H1 (cell line): ENCODE results near the gene GIPR. TPM values are rescaled to one million over a fixed set of nuclear protein-coding genes. Genes with fewer than 3 reads are reported as not detected.
"Not testable (repeated sequence)": the region's sequence is repeated elsewhere in the genome, so short reads cannot be mapped to it uniquely, and the experiment has no call there.

Experiments
- CTCF ChIA-PET: fragments of 300-600 bp; sonication (Branson Sonifier 250); formaldehyde crosslinking; loops from one replicate; lab custom pipeline; 2021; ENCODE audit not compliant: partially characterized antibody; lab: Charles Lee
- POLR2A ChIA-PET: fragments of 300-600 bp; sonication (Branson Sonifier 250); formaldehyde crosslinking; loops from one replicate; lab custom pipeline; 2021; ENCODE audit warnings: inconsistent platforms; ENCODE audit not compliant: partially characterized antibody; lab: Charles Lee
- DNase-seq, 2 experiments: peaks; one replicate each; pipeline versions ENCODE4 v3.0.0 to v3.0.0-alpha.2; 2010 to 2022; ENCODE audit warnings: low spot score in 2 of 2, low read depth in 1 of 2, mixed read lengths in 1 of 2
- FAIRE-seq: peaks from 2 replicates; lab custom pipeline; 2011; peaks lifted over from hg19 to GRCh38; lab: Jason Lieb, UNC
- H2AFZ ChIP-seq: 2 replicates; pipeline ENCODE4 v1.8.1; 2012; ENCODE audit warnings: low read length, inconsistent platforms
- H2AK5ac ChIP-seq: 2 replicates; pipeline ENCODE4 v1.6.1; 2013; ENCODE audit warnings: low read depth, low read length
- H2BK120ac ChIP-seq: replicated peaks from 2 replicates; pipeline ENCODE3; 2013; ENCODE audit warnings: low read depth, low read length, inconsistent platforms
- H2BK12ac ChIP-seq: 2 replicates; pipeline ENCODE4 v1.6.1; 2013; ENCODE audit warnings: low read depth, low read length
- H2BK15ac ChIP-seq: 2 replicates; pipeline ENCODE4 v1.6.1; 2013; ENCODE audit warnings: low read length
- H2BK20ac ChIP-seq: 2 replicates; pipeline ENCODE4 v1.6.1; 2013; ENCODE audit warnings: low read length
- H2BK5ac ChIP-seq: 2 replicates; pipeline ENCODE4 v1.6.1; 2013; ENCODE audit warnings: low read depth, low read length
- H3K14ac ChIP-seq: 2 replicates; pipeline ENCODE4 v1.6.1; 2013; ENCODE audit warnings: inconsistent platforms; ENCODE audit not compliant: insufficient read length
- H3K18ac ChIP-seq: 2 replicates; pipeline ENCODE4 v1.6.1; 2013; ENCODE audit warnings: low read length; ENCODE audit errors: extremely low read depth
- H3K23ac ChIP-seq: 2 replicates; pipeline ENCODE4 v1.6.1; 2013; ENCODE audit warnings: inconsistent platforms; ENCODE audit not compliant: insufficient read length
- H3K23me2 ChIP-seq: 2 replicates; pipeline ENCODE4 v1.6.1; 2013; ENCODE audit warnings: low read depth, low read length
- H3K27ac ChIP-seq: 2 replicates; pipeline ENCODE4 v1.6.1; 2011; ENCODE audit warnings: low read depth, low read length, inconsistent platforms
- H3K27me3 ChIP-seq, 4 experiments: replicated peaks in 1 of 4; 1 replicate in 1 of 4; 2 replicates in 3 of 4; pipeline versions ENCODE4 v1.6.1 to v1.8.1; 2011 to 2013; ENCODE audit warnings: low read length in 3 of 4, mild to moderate bottlenecking in 3 of 4, inconsistent platforms in 2 of 4, mixed read lengths in 2 of 4, moderate library complexity in 1 of 4; ENCODE audit not compliant: control insufficient read depth in 3 of 4, insufficient read depth in 3 of 4; ENCODE audit errors: extremely low read depth in 1 of 4
- H3K36me3 ChIP-seq, 4 experiments: 2 replicates each; pipeline versions ENCODE4 v1.6.1 to v1.8.1; 2011 to 2013; ENCODE audit warnings: mild to moderate bottlenecking in 4 of 4, low read length in 3 of 4, moderate library complexity in 2 of 4, control low read depth in 1 of 4, inconsistent platforms in 1 of 4; ENCODE audit not compliant: insufficient read depth in 4 of 4, control insufficient read depth in 2 of 4
- H3K4ac ChIP-seq: replicated peaks from 2 replicates; pipeline ENCODE3; 2013; ENCODE audit warnings: low read length, low read depth, mixed read lengths, inconsistent platforms; ENCODE audit not compliant: insufficient read length
- H3K4me1 ChIP-seq, 4 experiments: replicated peaks in 1 of 4; 1 replicate in 1 of 4; 2 replicates in 3 of 4; pipeline versions ENCODE4 v1.6.1 to v1.8.1; 2011 to 2013; ENCODE audit warnings: low read length in 3 of 4, inconsistent platforms in 2 of 4, mixed read lengths in 1 of 4; ENCODE audit not compliant: insufficient read depth in 4 of 4, control insufficient read depth in 3 of 4
- H3K4me2 ChIP-seq, 2 experiments: 2 replicates each; pipeline versions ENCODE4 v1.6.1 to v1.8.1; 2011 to 2013; ENCODE audit warnings: low read depth in 2 of 2, low read length in 2 of 2, control low read depth in 1 of 2, inconsistent platforms in 1 of 2, mild to moderate bottlenecking in 1 of 2; ENCODE audit not compliant: insufficient read depth in 1 of 2
- H3K4me3 ChIP-seq, 4 experiments: fragments of 200-600, 300-600 bp in 1 of 4; sonication (generic), shearing (Covaris generic), sonication (Bioruptor Twin) in 1 of 4; 2 replicates each; pipeline versions ENCODE4 v1.5.1 to v1.8.1; 2011 to 2016; ENCODE audit warnings: low read length in 4 of 4, low read depth in 3 of 4, control low read depth in 2 of 4, inconsistent platforms in 2 of 4, mild to moderate bottlenecking in 2 of 4, mixed read lengths in 1 of 4, moderate library complexity in 1 of 4; ENCODE audit not compliant: insufficient read depth in 2 of 4; ENCODE audit errors: extremely low read depth in 1 of 4
- H3K56ac ChIP-seq: replicated peaks from 2 replicates; pipeline ENCODE3; 2013; ENCODE audit warnings: low read depth, mild to moderate bottlenecking, mixed read lengths, low read length, inconsistent platforms; ENCODE audit not compliant: insufficient read length
- H3K79me1 ChIP-seq: 2 replicates; pipeline ENCODE4 v1.6.1; 2013; ENCODE audit warnings: low read depth, low read length, control low read depth
- H3K79me2 ChIP-seq, 2 experiments: 2 replicates each; pipeline versions ENCODE4 v1.6.1 to v1.8.1; 2012 to 2013; ENCODE audit warnings: low read length in 2 of 2, mild to moderate bottlenecking in 2 of 2, inconsistent platforms in 1 of 2; ENCODE audit not compliant: insufficient read depth in 2 of 2, control insufficient read depth in 1 of 2
- H3K9ac ChIP-seq, 4 experiments: replicated peaks in 1 of 4; 1 replicate in 1 of 4; 2 replicates in 3 of 4; pipeline versions ENCODE4 v1.6.1 to v1.8.1; 2011 to 2013; ENCODE audit warnings: low read depth in 3 of 4, low read length in 3 of 4, control low read depth in 2 of 4, mild to moderate bottlenecking in 2 of 4, moderate library complexity in 2 of 4, inconsistent platforms in 1 of 4; ENCODE audit errors: extremely low read depth in 1 of 4
- H3K9me3 ChIP-seq, 2 experiments: 2 replicates each; pipeline versions ENCODE4 v1.6.1 to v1.8.1; 2012 to 2013; ENCODE audit warnings: mild to moderate bottlenecking in 2 of 2, moderate library complexity in 2 of 2, control low read depth in 1 of 2, inconsistent platforms in 1 of 2, low read depth in 1 of 2, low read length in 1 of 2, mixed read lengths in 1 of 2; ENCODE audit not compliant: insufficient read depth in 2 of 2
- H4K20me1 ChIP-seq, 2 experiments: replicated peaks in 1 of 2; 2 replicates each; pipeline versions ENCODE3 to v1.8.1; 2011 to 2013; ENCODE audit warnings: inconsistent platforms in 2 of 2, low read length in 2 of 2, mild to moderate bottlenecking in 1 of 2; ENCODE audit not compliant: insufficient read depth in 2 of 2, control insufficient read depth in 1 of 2
- H4K5ac ChIP-seq: 2 replicates; pipeline ENCODE4 v1.6.1; 2013; ENCODE audit warnings: low read length, low read depth, mixed read lengths, inconsistent platforms; ENCODE audit not compliant: insufficient read length
- H4K8ac ChIP-seq: 2 replicates; pipeline ENCODE4 v1.8.0; 2013; ENCODE audit warnings: mild to moderate bottlenecking, moderate library complexity, low read length, inconsistent platforms; ENCODE audit not compliant: insufficient read depth; ENCODE audit errors: extremely low read depth
- H4K91ac ChIP-seq: replicated peaks from 2 replicates; pipeline ENCODE3; 2013; ENCODE audit warnings: low read length, mixed read lengths, inconsistent platforms; ENCODE audit not compliant: insufficient read length
- WGBS, 2 experiments: shearing (Covaris generic) in 1 of 2; methylation state at CpG; one replicate each; pipeline versions ENCODE4 v1.1.6 to v1.1.7; 2013 to 2015; ENCODE audit warnings: low lambda C conversion rate in 2 of 2, mixed read lengths in 2 of 2, inconsistent platforms in 1 of 2, low coverage in 1 of 2, missing lambda C conversion rate in 1 of 2; ENCODE audit not compliant: insufficient replicate concordance in 2 of 2, insufficient coverage in 1 of 2, insufficient read length in 1 of 2; ENCODE audit errors: extremely low coverage in 1 of 2, missing lambda C conversion rate in 1 of 2; 5-methylcytosine and 5-hydroxymethylcytosine counted together
- polyA plus RNA-seq, 7 experiments: library from polyadenylated mRNA; depleted of rRNA in 3 of 7; stranded (reverse) in 5 of 7; unstranded in 2 of 7; fragments of >200 nt in 5 of 7; fragments of 200-250 nt in 2 of 7; gene quantifications; 1 replicate in 5 of 7; 2 replicates in 1 of 7; 4 replicates in 1 of 7; pipeline versions ENCODE4 v1.2.1 to v1.2.3, GENCODE V29; 2011 to 2013; ENCODE audit warnings: missing spikeins in 2 of 7, mixed read lengths in 2 of 7
- total RNA-seq: library from RNA; stranded (reverse); fragmentation: NEBNext Ultra II Directional; extraction: Animal tissue kit (Norgen Biotek cat#: 25700); gene quantifications from 2 replicates; pipeline ENCODE4 v1.2.1, GENCODE V29; 2021

Gene GIPR
- total and polyA plus RNA-seq, 2 of the 8 experiments (the other 6 are each of a cell fraction or from before 2014, with no cell fraction given) = 0.42 to 1.3 TPM

DNA sequence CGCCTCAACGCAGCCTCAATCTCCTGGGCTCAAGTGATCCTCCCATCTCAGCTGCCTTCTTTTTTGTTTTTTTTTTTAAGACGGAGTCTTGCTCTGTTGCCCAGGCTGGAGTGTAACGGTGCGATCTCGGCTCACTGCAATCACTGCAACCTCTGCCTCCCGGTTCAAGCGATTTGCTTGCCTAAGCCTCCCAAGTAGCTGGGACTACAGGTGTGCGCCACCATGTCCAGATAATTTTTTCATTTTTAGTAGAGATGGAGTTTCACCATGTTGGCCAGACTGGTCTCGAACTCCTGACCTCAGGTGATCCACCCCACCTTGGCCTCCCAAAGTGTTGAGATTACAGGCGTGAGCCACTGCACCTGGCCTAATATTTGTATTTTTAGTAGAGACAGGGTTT, 52.0 kb downstream of the GIPR start:
- not testable (repeated sequence) for H3K4me3 ChIP-seq
- 93% methylated on average over 11 of the region's 11 CpGs; no CpG with 5 or more reads in 1 of the 2 experiments for WGBS, 2 experiments
- peaks cover 6 to 43% of the 10 kb centered on the region in 2 experiments for H3K79me2 ChIP-seq

More for the DNA sequence above, 52.0 kb downstream of the GIPR start:
- H2BK12ac ChIP-seq, H4K20me1 ChIP-seq, H3K4me2 ChIP-seq, H3K79me1 ChIP-seq, H3K14ac ChIP-seq, H4K91ac ChIP-seq, H3K27ac ChIP-seq, H2BK120ac ChIP-seq, H2BK20ac ChIP-seq, H3K18ac ChIP-seq, H4K5ac ChIP-seq, H3K23ac ChIP-seq, DNase-seq, H3K4me1 ChIP-seq, H3K27me3 ChIP-seq, H3K9me3 ChIP-seq, FAIRE-seq, H2AFZ ChIP-seq, H2AK5ac ChIP-seq, H3K9ac ChIP-seq, H4K8ac ChIP-seq, H2BK15ac ChIP-seq, H3K56ac ChIP-seq, H2BK5ac ChIP-seq, H3K4ac ChIP-seq: not testable (repeated sequence)
- POLR2A ChIA-PET = interaction anchor here (0.8 to 20.0 kb wide), 4 partner anchors 9 to 46 kb away, joined by 4 to 284 read pairs (median 78); partner anchors contain the start of genes FBXO46 and SIX5
- peaks cover 13% of the 10 kb centered on the region for H3K23me2 ChIP-seq
- CTCF ChIA-PET = interaction anchor here (1.0 to 2.4 kb wide), 5 partner anchors 10 to 46 kb away, joined by 3 to 9 read pairs (median 4); partner anchors contain the start of genes FBXO46, QPCTL and SNRPD2
- peaks cover 4 to 14% (median 8%) of the 10 kb centered on the region in 4 experiments; a peak in 5 of 8 replicates for H3K36me3 ChIP-seq
